Stimulated activated CD4-positive, alpha-beta T cell treated with anti-CD3 and anti-CD28 coated beads, Interleukin-12 subunit alpha, Interleukin-12 subunit beta, amount 100 ng/mL, for 48 hours (primary cell): ENCODE measurements around the gene PARP3.
"Not testable (repeated sequence)": the region's sequence is repeated elsewhere in the genome, so short reads cannot be mapped to it uniquely, and the experiment has no call there.

Experiments used
- DNase-seq, 3 donors: peaks; one replicate each; pipeline ENCODE4 v3.0.0-alpha.2; 2020; ENCODE audit warnings: low read depth in 2 of 3, low spot score in 1 of 3

The PARP3 gene

GRCh38 chr3:51983578-51984268 lies 41.6 kb downstream of the PARP3 start:
- no peak for DNase-seq

- no peak for DNase-seq
These were observed 42.1 kb downstream of the PARP3 start for GRCh38 chr3:51984269-51984647.

GRCh38 chr3:51985063-51985462 lies 42.9 kb downstream of the PARP3 start:
- no peak for DNase-seq

GRCh38 chr3:51986010-51986947 lies 44.1 kb downstream of the PARP3 start:
- DNase-seq, result no peak

- DNase-seq, result no peak
These were observed 45.4 kb downstream of the PARP3 start for GRCh38 chr3:51987568-51987967.

- no peak for DNase-seq
These were observed 46.4 kb downstream of the PARP3 start for GRCh38 chr3:51988286-51989146.

GRCh38 chr3:51990501-51990971 lies 48.4 kb downstream of the PARP3 start:
- not testable (repeated sequence) for DNase-seq

- DNase-seq, result no peak
These were observed 50.0 kb downstream of the PARP3 start for GRCh38 chr3:51992017-51992682.

- not testable (repeated sequence) for DNase-seq
These were observed 51.5 kb downstream of the PARP3 start for GRCh38 chr3:51993657-51994056.

GRCh38 chr3:51994530-51994929 lies 52.4 kb downstream of the PARP3 start:
- no peak for DNase-seq

- peak; percentile 84 to 92 (median 85) for DNase-seq
These were observed 53.4 kb downstream of the PARP3 start, which contains the start of gene RPL29 for GRCh38 chr3:51995346-51996163. RPL29 (minus strand) TSS chr3:51995895; CDS start chr3:51995461, 434 bp downstream.

- no peak for DNase-seq
These were observed 55.0 kb downstream of the PARP3 start for GRCh38 chr3:51997172-51997571.

- no peak for DNase-seq
These were observed 55.9 kb downstream of the PARP3 start for GRCh38 chr3:51997935-51998596.
